Mesendoderm (in vitro differentiated cells): ENCODE measurements around the gene TMEM41B.
"Not testable (repeated sequence)": the region's sequence is repeated elsewhere in the genome, so short reads cannot be mapped to it uniquely, and the experiment has no call there.

Experiments used
- DNase-seq: peaks from one replicate; pipeline ENCODE4 v3.0.0; 2013
- H2AK5ac ChIP-seq: 2 replicates; pipeline ENCODE4 v1.6.1; 2013; ENCODE audit warnings: low read length, inconsistent platforms
- H2BK120ac ChIP-seq: 2 replicates; pipeline ENCODE4 v1.6.1; 2013; ENCODE audit warnings: low read depth, mild to moderate bottlenecking, low read length, moderate library complexity, mixed read lengths
- H2BK15ac ChIP-seq: replicated peaks from 2 replicates; pipeline ENCODE4 v1.6.1; 2013; ENCODE audit warnings: low read depth, mild to moderate bottlenecking, moderate library complexity
- H2BK5ac ChIP-seq: 2 replicates; pipeline ENCODE4 v1.6.1; 2013; ENCODE audit warnings: low read length, inconsistent platforms
- H3K18ac ChIP-seq: 2 replicates; pipeline ENCODE4 v1.6.1; 2013; ENCODE audit warnings: mild to moderate bottlenecking, low read length, mixed read lengths
- H3K23ac ChIP-seq: one replicate; pipeline ENCODE4 v1.6.1; 2013; ENCODE audit warnings: low read length
- H3K27ac ChIP-seq: 2 replicates; pipeline ENCODE4 v1.5.1; 2013; ENCODE audit warnings: low read depth, mild to moderate bottlenecking, inconsistent platforms, low read length, moderate library complexity
- H3K27me3 ChIP-seq: 2 replicates; pipeline ENCODE4 v1.6.1; 2013; ENCODE audit warnings: low read length, control low read depth, mild to moderate bottlenecking, inconsistent platforms; ENCODE audit not compliant: insufficient read depth, poor library complexity
- H3K36me3 ChIP-seq: 2 replicates; pipeline ENCODE4 v1.6.1; 2013; ENCODE audit warnings: low read length, inconsistent platforms; ENCODE audit not compliant: control insufficient read depth, insufficient read depth
- H3K4ac ChIP-seq: one replicate; pipeline ENCODE4 v1.6.1; 2013; ENCODE audit warnings: low read depth, mild to moderate bottlenecking, low read length, moderate library complexity
- H3K4me1 ChIP-seq: 2 replicates; pipeline ENCODE4 v1.6.1; 2013; ENCODE audit warnings: low read depth, low read length, inconsistent platforms; ENCODE audit not compliant: control insufficient read depth
- H3K4me2 ChIP-seq: 2 replicates; pipeline ENCODE4 v1.6.1; 2013; ENCODE audit warnings: low read length
- H3K4me3 ChIP-seq: 2 replicates; pipeline ENCODE4 v1.5.1; 2013; ENCODE audit warnings: mild to moderate bottlenecking, low read length
- H3K56ac ChIP-seq: one replicate; pipeline ENCODE4 v1.6.1; 2013; ENCODE audit warnings: low read length
- H3K79me1 ChIP-seq: 2 replicates; pipeline ENCODE4 v1.6.1; 2013; ENCODE audit warnings: low read length, inconsistent platforms
- H3K79me2 ChIP-seq: 2 replicates; pipeline ENCODE4 v1.6.1; 2013; ENCODE audit warnings: mild to moderate bottlenecking, low read length; ENCODE audit not compliant: control insufficient read depth, insufficient read depth
- H3K9ac ChIP-seq: 2 replicates; pipeline ENCODE4 v1.6.1; 2013; ENCODE audit warnings: low read length, inconsistent platforms
- H4K5ac ChIP-seq: one replicate; pipeline ENCODE4 v1.6.1; 2013; ENCODE audit warnings: low read length
- H4K8ac ChIP-seq: one replicate; pipeline ENCODE4 v1.6.1; 2013; ENCODE audit warnings: low read depth, mild to moderate bottlenecking, control low read depth, low read length, moderate library complexity
- WGBS: extraction: QIAGEN DNeasy Blood & Tissue Kit; methylation state at CpG from one replicate; pipeline ENCODE4 v1.1.7; 2013; ENCODE audit warnings: low lambda C conversion rate, missing lambda C conversion rate; ENCODE audit not compliant: insufficient coverage; ENCODE audit errors: extremely low coverage; 5-methylcytosine and 5-hydroxymethylcytosine counted together

TMEM41B gene

DNA sequence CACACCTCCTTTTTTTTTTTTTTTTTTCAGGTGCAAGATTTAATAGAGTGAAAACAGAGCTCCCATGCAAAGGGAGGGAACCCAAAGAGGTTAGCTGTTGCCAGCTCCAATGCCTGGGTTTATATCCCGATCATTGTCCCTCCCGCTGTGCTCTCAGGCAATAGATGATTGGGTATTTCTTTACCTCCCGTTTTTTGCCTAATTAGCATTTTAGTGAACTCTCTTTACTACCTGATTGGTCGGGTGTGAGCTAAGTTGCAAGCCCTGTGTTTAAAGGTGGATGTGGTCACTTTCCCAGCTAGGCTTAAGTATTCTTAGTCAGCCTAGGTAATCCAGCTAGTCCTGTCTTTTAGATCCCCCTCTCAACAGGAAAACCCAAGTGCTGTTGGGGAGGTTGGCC, 33.4 kb upstream of the TMEM41B start:
- H2BK120ac ChIP-seq, H3K4ac ChIP-seq, H2AK5ac ChIP-seq, H4K5ac ChIP-seq, H2BK5ac ChIP-seq, H3K4me3 ChIP-seq, H3K4me2 ChIP-seq, H3K56ac ChIP-seq, H3K79me1 ChIP-seq, H2BK15ac ChIP-seq, H3K23ac ChIP-seq, H3K36me3 ChIP-seq, H3K27ac ChIP-seq, H3K4me1 ChIP-seq, H3K9ac ChIP-seq, H4K8ac ChIP-seq, H3K18ac ChIP-seq, H3K27me3 ChIP-seq, H3K79me2 ChIP-seq: not testable (repeated sequence)
- peak; percentile 25 for DNase-seq
- WGBS: no CpG with 5 or more reads among the region's 4 CpGs

DNA sequence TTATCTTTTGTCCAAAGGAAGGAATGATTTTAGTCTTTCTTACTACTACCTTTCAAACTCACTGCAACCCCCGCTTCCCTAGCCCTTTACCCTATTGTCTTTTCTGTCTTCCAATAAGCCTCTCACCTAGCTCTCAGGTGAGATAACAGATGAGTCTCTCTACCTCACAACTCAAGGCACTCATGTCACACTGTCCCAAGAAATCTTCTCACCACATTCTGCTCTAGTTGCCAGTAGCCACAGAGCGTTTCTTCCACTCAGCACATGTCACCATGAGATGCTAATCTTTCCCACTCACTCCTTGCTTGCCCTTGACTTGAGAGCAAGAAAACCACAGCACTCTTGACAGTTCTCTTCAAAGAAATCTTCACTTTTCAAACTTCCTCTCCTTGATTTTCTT, 32.7 kb upstream of the TMEM41B start:
- Histone ChIP-seq H3K18ac (no peak overlapping the region), H3K9ac (no peak overlapping the region), H3K27me3 (no peaks in the 10 kb centered on the region), H2BK5ac (no peak overlapping the region), H3K27ac (no peak overlapping the region), H4K5ac (no peak overlapping the region), H2BK120ac (no peak overlapping the region), H4K8ac (no peak overlapping the region), H3K79me1 (no peaks in the 10 kb centered on the region), H3K4me2 (no peak overlapping the region), H3K4ac (no peak overlapping the region), H3K23ac (no peak overlapping the region), H3K4me1 (peaks cover 5% of the 10 kb centered on the region), H3K79me2 (no peaks in the 10 kb centered on the region), H2BK15ac (no peak overlapping the region), H3K56ac (peak overlapping the region; percentile 73), H3K36me3 (no peaks in the 10 kb centered on the region), H3K4me3 (no peak overlapping the region), H2AK5ac (no peak overlapping the region)
- WGBS: no CpG with 5 or more reads among the region's 2 CpGs
- DNase-seq: peak; percentile 70

DNA sequence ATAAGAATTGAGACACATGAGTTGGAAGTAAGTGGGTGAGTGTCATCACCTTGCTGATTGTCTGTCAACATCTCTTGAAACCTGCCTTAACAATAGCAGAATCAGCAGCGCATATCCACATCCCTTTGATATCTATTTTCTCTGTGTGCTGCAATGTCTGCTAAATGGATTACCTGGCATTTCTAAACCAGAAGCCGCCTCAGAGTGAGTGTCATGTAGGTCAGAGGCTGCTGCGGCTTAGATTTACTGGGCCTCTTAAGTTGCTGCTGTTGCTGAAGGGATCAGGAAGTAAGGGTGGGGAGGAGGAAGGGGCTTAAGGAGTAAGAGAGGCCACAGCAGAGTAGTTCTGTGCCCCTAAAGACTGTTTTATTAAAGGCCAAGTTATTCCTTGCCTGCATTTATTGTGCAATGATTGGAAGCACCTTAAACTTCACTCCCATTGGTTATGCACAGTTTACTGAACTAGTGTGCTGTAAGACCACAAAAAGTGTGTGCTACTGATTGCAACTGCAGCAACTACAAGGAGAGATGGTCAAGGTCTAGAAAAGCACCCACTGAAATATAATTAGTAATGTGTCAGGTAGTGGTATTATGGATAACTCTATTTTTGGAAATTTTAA, 29.8 kb upstream of the TMEM41B start:
- Histone ChIP-seq H3K4me2 (no peak overlapping the region), H3K79me2 (no peaks in the 10 kb centered on the region), H3K9ac (no peak overlapping the region), H3K79me1 (no peaks in the 10 kb centered on the region), H4K8ac (no peak overlapping the region), H3K18ac (no peak overlapping the region), H2BK120ac (no peak overlapping the region), H3K36me3 (no peaks in the 10 kb centered on the region), H4K5ac (no peak overlapping the region), H3K4ac (no peak overlapping the region), H3K27ac (no peak overlapping the region), H3K4me1 (peaks cover 5% of the 10 kb centered on the region), H2AK5ac (no peak overlapping the region), H3K23ac (no peak overlapping the region), H3K4me3 (no peak overlapping the region), H3K27me3 (no peaks in the 10 kb centered on the region), H3K56ac (no peak overlapping the region), H2BK15ac (no peak overlapping the region), H2BK5ac (no peak overlapping the region)
- DNase-seq: peak; percentile 60
- WGBS: no CpG with 5 or more reads among the region's 3 CpGs

DNA sequence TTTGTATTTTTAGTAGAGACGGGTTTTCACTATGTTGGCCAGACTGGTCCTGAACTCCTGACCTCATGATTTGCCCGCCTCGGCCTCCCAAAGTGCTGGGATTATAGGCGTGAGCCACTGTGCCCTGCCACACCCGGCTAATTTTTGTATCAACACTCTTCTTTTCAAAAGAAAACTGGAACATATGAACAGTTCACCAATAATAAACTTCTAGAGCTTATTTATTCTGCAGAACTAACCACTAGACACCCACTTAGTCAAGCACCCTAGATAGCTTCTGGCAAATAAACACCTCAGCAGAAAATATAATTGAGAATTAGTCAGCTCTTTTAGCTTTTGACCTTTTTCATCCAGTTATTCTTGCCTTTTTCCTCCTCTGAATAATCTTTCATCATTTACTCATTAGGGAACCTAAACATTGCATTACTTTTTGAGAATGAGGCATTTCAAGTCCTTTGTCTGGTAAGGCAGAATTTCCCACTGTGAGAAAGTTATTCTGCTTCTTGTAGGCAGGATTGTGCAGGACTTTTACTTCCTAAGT, 27.3 kb upstream of the TMEM41B start:
- Histone ChIP-seq H3K18ac (no peak overlapping the region), H4K5ac (no peak overlapping the region), H3K23ac (no peak overlapping the region), H4K8ac (no peak overlapping the region), H3K36me3 (no peaks in the 10 kb centered on the region), H3K27me3 (no peaks in the 10 kb centered on the region), H2BK15ac (no peak overlapping the region), H2AK5ac (no peak overlapping the region), H3K4ac (no peak overlapping the region), H2BK120ac (no peak overlapping the region), H3K27ac (no peak overlapping the region), H3K4me3 (no peak overlapping the region), H3K4me1 (peaks cover 3% of the 10 kb centered on the region), H3K56ac (no peak overlapping the region), H2BK5ac (no peak overlapping the region), H3K79me2 (no peaks in the 10 kb centered on the region), H3K9ac (no peak overlapping the region), H3K79me1 (no peaks in the 10 kb centered on the region), H3K4me2 (no peak overlapping the region)
- no peak for DNase-seq
- no CpG with 5 or more reads among the region's 5 CpGs for WGBS

DNA sequence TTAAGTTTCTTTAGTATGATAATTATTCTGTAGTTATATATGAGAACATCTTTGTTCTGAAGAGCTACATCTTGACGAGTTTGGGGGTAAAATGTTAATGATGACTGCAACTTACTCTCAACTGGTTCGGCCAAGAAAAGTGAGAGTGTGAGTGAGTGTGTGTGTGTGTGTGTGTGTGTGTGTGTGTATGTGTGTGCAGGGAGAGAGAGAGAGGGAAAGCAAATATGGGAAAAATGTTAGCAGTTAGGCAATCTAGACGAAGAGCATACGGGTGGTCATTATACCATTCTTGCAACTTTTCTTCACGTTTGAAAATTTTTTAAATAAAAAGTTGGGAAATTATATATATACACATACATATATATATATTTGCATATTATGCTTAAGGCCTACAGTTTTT, 18.3 kb upstream of the TMEM41B start:
- Histone ChIP-seq H3K27ac (no peak overlapping the region), H2BK120ac (no peak overlapping the region), H2BK15ac (no peak overlapping the region), H2AK5ac (no peak overlapping the region), H3K23ac (no peak overlapping the region), H3K79me1 (no peaks in the 10 kb centered on the region), H3K18ac (no peak overlapping the region), H2BK5ac (no peak overlapping the region), H3K79me2 (no peaks in the 10 kb centered on the region), H3K4me3 (no peak overlapping the region), H3K27me3 (no peaks in the 10 kb centered on the region), H3K36me3 (no peaks in the 10 kb centered on the region), H3K4ac (no peak overlapping the region), H4K5ac (no peak overlapping the region), H3K56ac (no peak overlapping the region), H3K4me2 (no peak overlapping the region), H3K9ac (no peak overlapping the region), H4K8ac (no peak overlapping the region), H3K4me1 (no peaks in the 10 kb centered on the region)
- no CpG with 5 or more reads among the region's 5 CpGs for WGBS
- no peak for DNase-seq
